Measurements from ENCODE around the gene CRHR1.

DNA sequence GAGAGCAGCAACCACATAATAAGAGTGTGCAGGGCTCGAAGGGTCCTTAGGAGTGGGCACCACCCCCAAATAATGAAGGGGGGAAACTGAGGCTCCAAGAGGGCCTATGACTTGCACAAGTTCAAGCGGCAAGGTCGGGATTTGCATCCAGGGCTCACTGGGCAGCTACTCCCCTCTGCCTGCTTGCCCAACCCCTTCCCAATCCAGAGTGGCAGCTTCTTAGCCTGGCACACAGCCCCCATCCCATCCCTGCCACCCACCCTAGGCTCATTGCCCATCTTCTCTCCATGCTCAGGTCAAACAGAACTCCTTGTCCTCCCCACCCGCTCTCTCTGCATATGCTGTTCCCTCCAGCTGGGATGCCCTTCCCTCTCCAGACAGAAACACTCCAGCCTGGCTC lies 63.0 kb downstream of the CRHR1 start:
- TF ChIP-seq EZH2phosphoT487 (IDR thresholded peaks at IDR 0.05; ENCODE audit: insufficient read depth, low read depth) (no peak), EZH2 (IDR thresholded peaks at IDR 0.05; ENCODE audit: insufficient read depth, poor library complexity, severe bottlenecking) (no peak)

All from GM23248 (cell line).